ENCODE data around the gene LGALS7. TPM values are rescaled to one million over a fixed set of nuclear protein-coding genes. Genes with fewer than 3 reads are reported as not detected.

Gene LGALS7
- total and polyA plus RNA-seq, 2 of the 8 experiments (the other 6 are each of a cell fraction or from before 2014, with no cell fraction given) = 0.32 TPM; not detected in 1

- Histone ChIP-seq H3K4me2 (ENCODE audit: insufficient read depth in 1 of 2, low read depth in 2 of 2, low read length in 2 of 2) (no peak overlapping the region), H4K8ac (ENCODE audit: extremely low read depth, insufficient read depth, low read length) (no peak overlapping the region), H2BK20ac (ENCODE audit: low read length) (no peak overlapping the region), H3K23me2 (ENCODE audit: low read depth, low read length) (no peaks in the 10 kb centered on the region; the same call in 1 of the 2 replicates), H3K23ac (ENCODE audit: insufficient read length) (no peak overlapping the region), H3K36me3 (ENCODE audit: control insufficient read depth in 2 of 4, insufficient read depth in 4 of 4, low read length in 3 of 4) (peaks cover 30 to 86% (median 68%) of the 10 kb centered on the region in 4 experiments; a peak in 7 of 8 replicates), H4K5ac (ENCODE audit: insufficient read length, low read depth, low read length) (no peak overlapping the region), H2BK12ac (ENCODE audit: low read depth, low read length) (no peak overlapping the region), H3K56ac (replicated peaks; ENCODE audit: insufficient read length, low read depth, low read length) (no peak overlapping the region), H3K79me2 (ENCODE audit: control insufficient read depth in 1 of 2, insufficient read depth in 2 of 2, low read length in 2 of 2) (no peaks in the 10 kb centered on the region), H3K79me1 (ENCODE audit: low read depth, low read length) (peaks cover 4% of the 10 kb centered on the region; the same call in 1 of the 2 replicates), H2BK5ac (ENCODE audit: low read depth, low read length) (no peak overlapping the region), H3K4ac (replicated peaks; ENCODE audit: insufficient read length, low read depth, low read length) (no peak overlapping the region), H4K20me1 (replicated peaks in 1 of 2; ENCODE audit: control insufficient read depth in 1 of 2, insufficient read depth in 2 of 2, low read length in 2 of 2) (peaks cover 5 to 16% of the 10 kb centered on the region in 2 experiments), H2AFZ (ENCODE audit: low read length) (no peak overlapping the region), H3K18ac (ENCODE audit: extremely low read depth, low read length) (no peak overlapping the region), H4K91ac (replicated peaks; ENCODE audit: insufficient read length, low read length) (no peak overlapping the region), H3K9ac (replicated peaks in 1 of 4; ENCODE audit: extremely low read depth in 1 of 4, low read depth in 3 of 4, low read length in 3 of 4) (no peak overlapping the region), H3K27ac (ENCODE audit: low read depth, low read length) (no peak overlapping the region), H2BK120ac (replicated peaks; ENCODE audit: low read depth, low read length) (no peak overlapping the region), H2AK5ac (ENCODE audit: low read depth, low read length) (no peak overlapping the region), H3K27me3 (replicated peaks in 1 of 4; ENCODE audit: control insufficient read depth in 3 of 4, extremely low read depth in 1 of 4, insufficient read depth in 3 of 4, low read length in 3 of 4) (no peaks in the 10 kb centered on the region), H3K4me3 (ENCODE audit: extremely low read depth in 1 of 4, insufficient read depth in 2 of 4, low read depth in 3 of 4, low read length in 4 of 4) (no peak overlapping the region), H2BK15ac (ENCODE audit: low read length) (no peak overlapping the region), H3K14ac (ENCODE audit: insufficient read length) (no peak overlapping the region), H3K9me3 (ENCODE audit: insufficient read depth in 2 of 2, low read depth in 1 of 2, low read length in 1 of 2) (no peaks in the 10 kb centered on the region), H3K4me1 (replicated peaks in 1 of 4; ENCODE audit: control insufficient read depth in 3 of 4, insufficient read depth in 4 of 4, low read length in 3 of 4) (no peaks in the 10 kb centered on the region)
- no peak for FAIRE-seq
- POLR2A ChIA-PET (ENCODE audit: partially characterized antibody) = interaction anchor here (1.0 to 2.4 kb wide), 9 partner anchors 9 to 112 kb away, joined by 3 to 9 read pairs (median 5); partner anchors contain the start of gene ACTN4
- WGBS, 2 experiments (ENCODE audit: extremely low coverage in 1 of 2, insufficient coverage in 1 of 2, insufficient read length in 1 of 2, insufficient replicate concordance in 2 of 2, low coverage in 1 of 2, low lambda C conversion rate in 2 of 2, missing lambda C conversion rate in 1 of 2) = 95% methylated on average over 35 of the region's 42 CpGs; no CpG with 5 or more reads in 1 of the 2 experiments
- no peak for DNase-seq (ENCODE audit: low read depth in 1 of 2, low spot score in 2 of 2)
- CTCF ChIA-PET (ENCODE audit: partially characterized antibody) = interaction anchor here (0.5 to 3.3 kb wide), 15 partner anchors 9 to 634 kb away, joined by 3 to 11 read pairs (median 4); no protein-coding TSS in a partner anchor
- TF ChIP-seq SIN3A (conservative IDR thresholded peaks at IDR 0.05 in 1 of 2, IDR thresholded peaks at IDR 0.05 in 1 of 2; ENCODE audit: low read depth in 1 of 2, low read length in 2 of 2) = no peak
Observed at GRCh38 chr19:38723990-38724854, 49.1 kb downstream of the LGALS7 start.

All from H1 (cell line).